B cell (primary cell): ENCODE data around the gene SLC19A1. TPM values are rescaled to one million over a fixed set of nuclear protein-coding genes. Genes with fewer than 3 reads are reported as not detected.

ENCODE experiments used
- ATAC-seq: fragments of 200-7000 bp; cut with Tn5 transposase; one replicate; pipeline ENCODE4 v1.10.0; 2021; ENCODE audit warnings: low read depth, mild to moderate bottlenecking, moderate number of reproducible peaks, moderate library complexity
- CTCF ChIA-PET: fragments of 350-600 bp; sonication (Branson Sonifier 250); formaldehyde crosslinking; loops from one replicate; lab custom pipeline; 2021; ENCODE audit warnings: antibody characterized with exemption, inconsistent platforms; lab: Charles Lee
- POLR2A ChIA-PET: fragments of 350-600 bp; sonication (Branson Sonifier 250); formaldehyde crosslinking; loops from one replicate; lab custom pipeline; 2021; ENCODE audit warnings: antibody characterized with exemption; lab: Charles Lee
- DNase-seq: peaks from one replicate; pipeline ENCODE4 v3.0.0; 2013
- H2AFZ ChIP-seq: 2 replicates; pipeline ENCODE4 v1.6.1; 2012; ENCODE audit warnings: mild to moderate bottlenecking, low read depth, low read length; ENCODE audit not compliant: insufficient read depth, poor library complexity, severe bottlenecking
- H3K27ac ChIP-seq, 2 donors: 1 replicate in 1 of 2; 2 replicates in 1 of 2; pipeline ENCODE4 v1.5.1; 2012 to 2013; ENCODE audit warnings: low read length in 2 of 2, mild to moderate bottlenecking in 2 of 2, moderate library complexity in 1 of 2
- H3K27me3 ChIP-seq, 4 experiments: fragments of 200-600 bp in 1 of 4; sonication (generic) in 1 of 4; replicated peaks in 1 of 4; 1 replicate in 2 of 4; 2 replicates in 2 of 4; pipeline versions ENCODE4 v1.6.1 to v1.7.0; 2013 to 2016; ENCODE audit warnings: low read length in 3 of 4, mild to moderate bottlenecking in 2 of 4, mixed read lengths in 1 of 4, moderate library complexity in 1 of 4; ENCODE audit not compliant: insufficient read depth in 4 of 4, control insufficient read depth in 3 of 4; ENCODE audit errors: control extremely low read depth in 1 of 4
- H3K36me3 ChIP-seq, 2 experiments: replicated peaks in 1 of 2; 1 replicate in 1 of 2; 2 replicates in 1 of 2; pipeline versions ENCODE4 v1.6.1 to v1.7.1; 2013; ENCODE audit warnings: low read length in 1 of 2; ENCODE audit not compliant: insufficient read depth in 2 of 2, control insufficient read depth in 1 of 2; ENCODE audit errors: control extremely low read depth in 1 of 2, extremely low read depth in 1 of 2
- H3K4me1 ChIP-seq, 2 donors: fragments of 200-600 bp in 1 of 2; sonication (generic) in 1 of 2; 1 replicate in 1 of 2; 2 replicates in 1 of 2; pipeline versions ENCODE4 v1.5.1 to v1.6.1; 2013 to 2017; ENCODE audit warnings: low read length in 2 of 2; ENCODE audit not compliant: control insufficient read depth in 2 of 2, insufficient read depth in 2 of 2
- H3K4me2 ChIP-seq: replicated peaks from 2 replicates; pipeline ENCODE3; 2012; ENCODE audit warnings: mild to moderate bottlenecking, low read depth, low read length; ENCODE audit not compliant: poor library complexity, severe bottlenecking
- H3K4me3 ChIP-seq, 5 experiments: fragments of 200-600 bp in 1 of 5; sonication (generic) in 1 of 5; 1 replicate in 3 of 5; 2 replicates in 2 of 5; pipeline versions ENCODE4 v1.5.1 to v1.7.0; 2011 to 2016; ENCODE audit warnings: low read length in 4 of 5, mild to moderate bottlenecking in 4 of 5, low read depth in 2 of 5, control low read depth in 1 of 5, moderate library complexity in 1 of 5; ENCODE audit not compliant: insufficient read depth in 1 of 5; ENCODE audit errors: control extremely low read depth in 1 of 5, extremely low read depth in 1 of 5
- H3K79me2 ChIP-seq: fragments of 200-600 bp; sonication (generic); one replicate; pipeline ENCODE4 v1.6.0; 2016; ENCODE audit warnings: low read length; ENCODE audit not compliant: control insufficient read depth, insufficient read depth
- H3K9ac ChIP-seq: fragments of 200-600 bp; sonication (generic); 2 replicates; pipeline ENCODE4 v1.6.1; 2017; ENCODE audit warnings: mild to moderate bottlenecking, low read length, moderate library complexity
- H3K9me3 ChIP-seq, 3 donors: one replicate each; pipeline versions ENCODE4 v1.6.1 to v1.7.1; 2013; ENCODE audit warnings: low read length in 2 of 3; ENCODE audit not compliant: control insufficient read depth in 2 of 3, insufficient read depth in 1 of 3; ENCODE audit errors: control extremely low read depth in 1 of 3
- H4K20me1 ChIP-seq: 2 replicates; pipeline ENCODE4 v1.6.0; 2012; ENCODE audit warnings: mild to moderate bottlenecking, low read length; ENCODE audit not compliant: insufficient read depth, control insufficient read depth, poor library complexity, severe bottlenecking
- H3K27ac Mint-ChIP-seq: one replicate; pipeline ENCODE4 v1.8.0; 2021; ENCODE audit warnings: mixed read lengths
- H3K27me3 Mint-ChIP-seq: one replicate; pipeline ENCODE4 v1.8.0; 2021; ENCODE audit warnings: mixed read lengths
- H3K4me1 Mint-ChIP-seq: one replicate; pipeline ENCODE4 v1.8.0; 2021; ENCODE audit warnings: mixed read lengths
- H3K4me3 Mint-ChIP-seq: one replicate; pipeline ENCODE4 v1.8.0; 2021; ENCODE audit warnings: mixed read lengths
- H3K9me3 Mint-ChIP-seq: one replicate; pipeline ENCODE4 v1.8.0; 2022; ENCODE audit warnings: mixed read lengths; ENCODE audit not compliant: insufficient read depth
- EZH2 ChIP-seq: IDR thresholded peaks from 2 replicates; pipeline ENCODE4 v1.6.1; 2012; ENCODE audit warnings: borderline replicate concordance, low read depth, mild to moderate bottlenecking, moderate library complexity, low read length; ENCODE audit not compliant: insufficient read depth, poor library complexity, severe bottlenecking
- WGBS: methylation state at CpG from one replicate; pipeline ENCODE4 v1.1.5; 2013; ENCODE audit warnings: missing lambda C conversion rate; ENCODE audit not compliant: insufficient coverage; 5-methylcytosine and 5-hydroxymethylcytosine counted together
- intact Hi-C: fragments of 100-400 bp; cut with micrococcal nuclease; formaldehyde crosslinking; loops from one replicate; pipeline ENCODE4 v1.10.0; 2022
- polyA plus RNA-seq: library from polyadenylated mRNA; depleted of rRNA; stranded (reverse); fragments of >200 nt; gene quantifications from 2 replicates; pipeline ENCODE4 v1.2.3, GENCODE V29; 2012
- total RNA-seq, 2 donors: library from RNA; stranded (reverse); fragments of 120-200 nt in 1 of 2; gene quantifications; 1 replicate in 1 of 2; 2 replicates in 1 of 2; pipeline versions ENCODE4 v1.2.3 to v1.2.4, GENCODE V29; 2013 to 2022
- TF ChIP-seq, protein P1 (sequence below): fragments of 200-600 bp; IDR thresholded peaks from one replicate; pipeline ENCODE4 v1.8.0; 2022; ENCODE audit warnings: antibody characterized with exemption, mild to moderate bottlenecking

The SLC19A1 gene
- total and polyA plus RNA-seq, 2 donors (not counting 1 experiment from before 2014, with no cell fraction given), result 8.7 to 10.1 TPM

DNA sequence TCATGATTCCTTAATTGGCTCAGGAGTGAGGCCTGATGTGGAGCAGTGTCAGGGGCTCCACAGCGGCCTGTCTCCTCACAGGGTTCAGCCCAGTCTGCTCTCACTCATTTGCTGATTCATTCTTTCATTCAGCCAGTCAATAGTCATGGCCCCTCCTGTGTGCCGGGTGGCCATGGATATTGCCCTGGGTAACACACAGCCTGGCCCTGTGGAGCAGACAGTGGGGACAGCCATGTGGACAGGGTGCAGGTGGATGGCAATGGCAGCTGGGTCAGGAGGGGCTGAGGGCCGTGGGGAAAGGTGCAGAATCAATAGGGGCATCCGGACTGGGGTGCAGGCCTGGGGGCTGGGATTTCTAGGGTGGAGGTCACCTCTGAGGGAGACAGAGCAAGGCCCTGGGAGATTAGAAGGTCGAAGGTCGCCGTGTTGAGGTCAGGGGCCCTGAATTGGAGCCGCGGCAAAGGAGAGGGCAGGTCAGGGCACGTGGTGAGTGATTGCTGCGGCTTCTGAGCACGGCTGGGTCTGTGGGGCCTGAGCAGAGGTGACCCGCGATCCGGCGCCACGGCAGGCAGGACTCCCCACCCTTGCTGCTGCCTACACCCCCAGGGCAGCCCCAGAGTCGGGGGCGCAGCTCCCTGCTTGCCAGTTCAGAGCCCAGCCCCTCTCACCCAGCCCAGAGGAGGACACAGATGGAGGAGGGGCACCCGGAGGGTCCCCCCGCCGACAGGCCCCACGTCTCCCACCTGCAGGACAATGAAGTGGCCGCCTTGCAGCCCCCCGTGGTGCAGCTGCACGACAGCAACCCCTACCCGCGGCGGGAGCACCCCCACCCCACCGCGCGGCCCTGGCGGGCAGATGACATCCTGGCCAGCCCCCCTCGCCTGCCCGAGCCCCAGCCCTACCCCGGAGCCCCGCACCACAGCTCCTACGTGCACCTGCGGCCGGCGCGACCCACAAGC lies 33.4 kb downstream of the SLC19A1 start:
- no peak for DNase-seq
- no peaks in the 10 kb centered on the region for H3K79me2 ChIP-seq
- no peaks in the 10 kb centered on the region for H3K9me3 Mint-ChIP-seq
- no peak overlapping the region for H3K4me2 ChIP-seq
- CTCF ChIA-PET, result no interaction called here
- TF ChIP-seq EZH2, result no peak
- TF ChIP-seq, protein P1, sequence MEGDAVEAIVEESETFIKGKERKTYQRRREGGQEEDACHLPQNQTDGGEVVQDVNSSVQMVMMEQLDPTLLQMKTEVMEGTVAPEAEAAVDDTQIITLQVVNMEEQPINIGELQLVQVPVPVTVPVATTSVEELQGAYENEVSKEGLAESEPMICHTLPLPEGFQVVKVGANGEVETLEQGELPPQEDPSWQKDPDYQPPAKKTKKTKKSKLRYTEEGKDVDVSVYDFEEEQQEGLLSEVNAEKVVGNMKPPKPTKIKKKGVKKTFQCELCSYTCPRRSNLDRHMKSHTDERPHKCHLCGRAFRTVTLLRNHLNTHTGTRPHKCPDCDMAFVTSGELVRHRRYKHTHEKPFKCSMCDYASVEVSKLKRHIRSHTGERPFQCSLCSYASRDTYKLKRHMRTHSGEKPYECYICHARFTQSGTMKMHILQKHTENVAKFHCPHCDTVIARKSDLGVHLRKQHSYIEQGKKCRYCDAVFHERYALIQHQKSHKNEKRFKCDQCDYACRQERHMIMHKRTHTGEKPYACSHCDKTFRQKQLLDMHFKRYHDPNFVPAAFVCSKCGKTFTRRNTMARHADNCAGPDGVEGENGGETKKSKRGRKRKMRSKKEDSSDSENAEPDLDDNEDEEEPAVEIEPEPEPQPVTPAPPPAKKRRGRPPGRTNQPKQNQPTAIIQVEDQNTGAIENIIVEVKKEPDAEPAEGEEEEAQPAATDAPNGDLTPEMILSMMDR, result no peak
- POLR2A ChIA-PET, result no interaction called here
- no peaks in the 10 kb centered on the region for H3K27me3 ChIP-seq
- H3K4me3 Mint-ChIP-seq, result no peak overlapping the region
- H3K4me3 ChIP-seq, result no peak overlapping the region
- H3K27ac ChIP-seq, result no peak overlapping the region
- no peak for ATAC-seq
- H2AFZ ChIP-seq, result no peak overlapping the region
- H3K4me1 ChIP-seq, result no peaks in the 10 kb centered on the region
- H3K9me3 ChIP-seq, result no peaks in the 10 kb centered on the region
- no peaks in the 10 kb centered on the region for H3K4me1 Mint-ChIP-seq
- intact Hi-C loops, result no loop called here
- no peaks in the 10 kb centered on the region for H3K27me3 Mint-ChIP-seq
- no peaks in the 10 kb centered on the region for H4K20me1 ChIP-seq
- H3K27ac Mint-ChIP-seq, result no peak overlapping the region
- no peak overlapping the region for H3K9ac ChIP-seq
- WGBS, result 79% methylated on average over 32 of the region's 42 CpGs
- no peaks in the 10 kb centered on the region for H3K36me3 ChIP-seq

DNA sequence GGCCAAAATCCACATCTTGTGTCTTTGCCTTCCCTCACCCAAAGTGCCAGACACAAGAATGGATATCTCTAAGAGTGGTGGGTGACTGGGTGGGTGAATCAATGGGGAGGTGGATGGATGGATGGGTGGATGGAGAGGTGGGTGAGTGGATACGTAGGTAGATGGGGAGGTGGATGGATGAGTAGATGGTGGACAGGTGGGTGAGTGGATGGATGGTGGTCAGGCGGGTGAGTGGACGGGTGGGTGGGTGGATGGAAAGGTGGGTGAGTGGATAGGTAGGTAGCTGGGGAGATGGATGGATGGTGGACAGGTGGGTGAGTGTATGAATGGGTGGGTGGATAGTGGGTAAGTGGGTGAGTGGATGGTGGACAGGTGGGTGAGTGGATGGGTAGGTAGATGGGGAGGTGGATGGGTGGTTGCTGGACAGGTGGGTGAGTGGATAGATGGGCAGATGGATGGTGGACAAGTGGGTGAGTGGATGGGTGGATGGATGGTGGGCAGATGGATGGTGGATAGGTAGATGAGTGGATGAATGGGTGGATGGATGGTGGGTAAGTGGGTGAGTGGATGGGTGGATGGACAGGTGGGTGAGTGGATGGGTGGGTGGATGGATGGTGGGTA lies 34.2 kb downstream of the SLC19A1 start:
- Histone ChIP-seq H4K20me1 (no peaks in the 10 kb centered on the region), H3K36me3 (no peaks in the 10 kb centered on the region), H3K9me3 (no peaks in the 10 kb centered on the region), H2AFZ (no peak overlapping the region), H3K27ac (no peak overlapping the region), H3K4me2 (no peak overlapping the region), H3K9ac (no peak overlapping the region), H3K79me2 (no peaks in the 10 kb centered on the region), H3K4me1 (no peaks in the 10 kb centered on the region), H3K4me3 (no peak overlapping the region), H3K27me3 (no peaks in the 10 kb centered on the region)
- Mint-ChIP-seq H3K4me3 (no peak overlapping the region), H3K9me3 (no peaks in the 10 kb centered on the region), H3K27ac (no peak overlapping the region), H3K4me1 (no peaks in the 10 kb centered on the region), H3K27me3 (no peaks in the 10 kb centered on the region)
- ChIA-PET CTCF (no interaction called here), POLR2A (no interaction called here)
- 92% methylated on average over 3 of the region's 3 CpGs for WGBS
- TF ChIP-seq EZH2, result no peak
- TF ChIP-seq, protein P1, result no peak
- intact Hi-C loops, result no loop called here
- DNase-seq (no peak), ATAC-seq (no peak)
